H1 (cell line): ENCODE data around the gene RAB39B. TPM values are rescaled to one million over a fixed set of nuclear protein-coding genes. Genes with fewer than 3 reads are reported as not detected.

Source experiments
- ASH2L ChIP-seq: fragments of 200-600, 300-600 bp; sonication (generic); IDR thresholded peaks from one replicate; pipeline ENCODE4 v1.7.1; 2017; ENCODE audit warnings: low read length
- ATF3 ChIP-seq: IDR thresholded peaks from 2 replicates; pipeline ENCODE4 v1.6.1; 2011; ENCODE audit warnings: low read depth, mild to moderate bottlenecking, low read length; ENCODE audit not compliant: insufficient read depth
- CHD7 ChIP-seq: fragments of 300-600 bp; sonication (generic); IDR thresholded peaks from 2 replicates; pipeline ENCODE4 v1.7.1; 2012; ENCODE audit warnings: low read length, moderate library complexity, mild to moderate bottlenecking, inconsistent platforms; ENCODE audit not compliant: insufficient replicate concordance
- CREB1 ChIP-seq: IDR thresholded peaks from 2 replicates; pipeline ENCODE4 v1.6.1; 2012; ENCODE audit warnings: inconsistent platforms
- MAX ChIP-seq: IDR thresholded peaks from 2 replicates; pipeline ENCODE4 v1.6.1; 2012; ENCODE audit warnings: inconsistent platforms
- POU5F1 ChIP-seq: IDR thresholded peaks from 2 replicates; pipeline ENCODE4 v1.6.1; 2011; ENCODE audit warnings: low read depth, mild to moderate bottlenecking, low read length, moderate library complexity
- SIN3A ChIP-seq, 2 experiments: IDR thresholded peaks in 1 of 2; conservative IDR thresholded peaks in 1 of 2; 2 replicates each; pipeline ENCODE4 v1.6.1; 2011 to 2012; ENCODE audit warnings: low read length in 2 of 2, improper control_type of control experiment in 1 of 2, low read depth in 1 of 2, mild to moderate bottlenecking in 1 of 2
- SP4 ChIP-seq: IDR thresholded peaks from 2 replicates; pipeline ENCODE4 v1.6.1; 2012; ENCODE audit warnings: low read length, inconsistent platforms
- TBP ChIP-seq: IDR thresholded peaks from 2 replicates; pipeline ENCODE4 v1.6.1; 2011; ENCODE audit warnings: low read depth, low read length, improper control_type of control experiment
- TEAD4 ChIP-seq: IDR thresholded peaks from 2 replicates; pipeline ENCODE4 v1.6.1; 2012; ENCODE audit warnings: low read depth, low read length, inconsistent platforms, mixed read lengths
- USF2 ChIP-seq: IDR thresholded peaks from 2 replicates; pipeline ENCODE4 v1.6.1; 2011; ENCODE audit warnings: low read length, improper control_type of control experiment
- polyA plus RNA-seq, 7 experiments: library from polyadenylated mRNA; depleted of rRNA in 3 of 7; stranded (reverse) in 5 of 7; unstranded in 2 of 7; fragments of >200 nt in 5 of 7; fragments of 200-250 nt in 2 of 7; gene quantifications; 1 replicate in 5 of 7; 2 replicates in 1 of 7; 4 replicates in 1 of 7; pipeline versions ENCODE4 v1.2.1 to v1.2.3, GENCODE V29; 2011 to 2013; ENCODE audit warnings: missing spikeins in 2 of 7, mixed read lengths in 2 of 7
- total RNA-seq: library from RNA; stranded (reverse); fragmentation: NEBNext Ultra II Directional; extraction: Animal tissue kit (Norgen Biotek cat#: 25700); gene quantifications from 2 replicates; pipeline ENCODE4 v1.2.1, GENCODE V29; 2021

Gene RAB39B
- total and polyA plus RNA-seq, 2 of the 8 experiments (the other 6 are each of a cell fraction or from before 2014, with no cell fraction given) = 3.1 to 9.3 TPM

GRCh38 chrX:155251391-155251790 is 12.9 kb downstream of the RAB39B start (continued):
- TF ChIP-seq CHD7 = no peak
- TF ChIP-seq ATF3 = no peak
- TF ChIP-seq TEAD4 = no peak
- no peak for TF ChIP-seq ASH2L
- no peak for TF ChIP-seq SIN3A (conservative IDR thresholded peaks at IDR 0.05 in 1 of 2, IDR thresholded peaks at IDR 0.05 in 1 of 2; ENCODE audit: low read depth in 1 of 2, low read length in 2 of 2)
- no peak for TF ChIP-seq CREB1
- TF ChIP-seq MAX = no peak
- TF ChIP-seq USF2 = no peak
- no peak for TF ChIP-seq TBP
- TF ChIP-seq SP4 = no peak
- no peak for TF ChIP-seq POU5F1
